Measurements from ENCODE around the gene ARGLU1.

DNA sequence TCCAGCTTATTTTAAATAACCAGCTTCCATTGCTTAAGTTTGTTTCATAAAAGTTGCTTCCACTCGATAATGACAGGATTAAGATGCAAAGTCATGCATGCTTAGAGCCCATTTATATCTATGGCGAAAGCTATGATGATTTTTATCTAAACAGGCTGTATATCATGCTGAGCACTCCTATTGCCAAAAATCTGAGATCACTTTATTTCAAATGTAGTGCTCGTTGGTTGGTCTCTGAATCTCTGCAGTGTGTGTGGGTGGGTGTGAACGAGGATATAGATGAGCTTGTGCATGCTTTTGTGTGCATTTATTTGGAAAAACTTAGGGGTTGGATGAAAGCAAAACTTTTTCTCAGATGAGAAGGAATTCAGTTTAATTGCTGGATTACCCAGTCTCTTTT lies 27.0 kb upstream of the ARGLU1 start:
- TF ChIP-seq EZH2 (IDR thresholded peaks at IDR 0.05; ENCODE audit: low read length, unreplicated experiment) = no peak
- TF ChIP-seq, protein P1, sequence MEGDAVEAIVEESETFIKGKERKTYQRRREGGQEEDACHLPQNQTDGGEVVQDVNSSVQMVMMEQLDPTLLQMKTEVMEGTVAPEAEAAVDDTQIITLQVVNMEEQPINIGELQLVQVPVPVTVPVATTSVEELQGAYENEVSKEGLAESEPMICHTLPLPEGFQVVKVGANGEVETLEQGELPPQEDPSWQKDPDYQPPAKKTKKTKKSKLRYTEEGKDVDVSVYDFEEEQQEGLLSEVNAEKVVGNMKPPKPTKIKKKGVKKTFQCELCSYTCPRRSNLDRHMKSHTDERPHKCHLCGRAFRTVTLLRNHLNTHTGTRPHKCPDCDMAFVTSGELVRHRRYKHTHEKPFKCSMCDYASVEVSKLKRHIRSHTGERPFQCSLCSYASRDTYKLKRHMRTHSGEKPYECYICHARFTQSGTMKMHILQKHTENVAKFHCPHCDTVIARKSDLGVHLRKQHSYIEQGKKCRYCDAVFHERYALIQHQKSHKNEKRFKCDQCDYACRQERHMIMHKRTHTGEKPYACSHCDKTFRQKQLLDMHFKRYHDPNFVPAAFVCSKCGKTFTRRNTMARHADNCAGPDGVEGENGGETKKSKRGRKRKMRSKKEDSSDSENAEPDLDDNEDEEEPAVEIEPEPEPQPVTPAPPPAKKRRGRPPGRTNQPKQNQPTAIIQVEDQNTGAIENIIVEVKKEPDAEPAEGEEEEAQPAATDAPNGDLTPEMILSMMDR (conservative IDR thresholded peaks at IDR 0.05; ENCODE audit: low read depth, low read length) = no peak
- TF ChIP-seq EZH2phosphoT487 (IDR thresholded peaks at IDR 0.05; ENCODE audit: borderline replicate concordance, low read length) = no peak

All from PC-3 (cell line).